Measurements from ENCODE around the gene CXCL16.

The CXCL16 gene

GRCh38 chr17:4720787-4721186 lies 18.9 kb downstream of the CXCL16 start:
- Histone ChIP-seq H2AFZ (ENCODE audit: low read depth, low read length, severe bottlenecking) (no peak overlapping the region), H3K27ac (ENCODE audit: low read depth, low read length) (no peak overlapping the region), H3K36me3 (ENCODE audit: low read length) (no peaks in the 10 kb centered on the region), H3K4me2 (ENCODE audit: low read depth, low read length, poor library complexity, severe bottlenecking) (no peak overlapping the region), H3F3A (ENCODE audit: insufficient read depth) (no peaks in the 10 kb centered on the region), H3K4me3 (ENCODE audit: insufficient read depth, low read length, poor library complexity, severe bottlenecking) (no peak overlapping the region), H3K79me2 (ENCODE audit: insufficient read depth, low read length) (no peaks in the 10 kb centered on the region), H3K27me3 (ENCODE audit: low read length) (no peaks in the 10 kb centered on the region), H3K9me3 (ENCODE audit: insufficient read depth, low read length) (no peaks in the 10 kb centered on the region), H4K20me1 (ENCODE audit: low read depth, low read length) (no peaks in the 10 kb centered on the region), H3K9me2 (replicated peaks; ENCODE audit: insufficient read depth, low read length) (no peaks in the 10 kb centered on the region), H3K9ac (ENCODE audit: low read length) (no peak overlapping the region)
- TF ChIP-seq CTCF (IDR thresholded peaks at IDR 0.05; ENCODE audit: insufficient read depth, low read length, poor library complexity, severe bottlenecking) (no peak), EZH2phosphoT487 (conservative IDR thresholded peaks at IDR 0.05; ENCODE audit: low read length) (no peak)

GRCh38 chr17:4719684-4720221 lies 20.0 kb downstream of the CXCL16 start:
- H4K20me1 ChIP-seq (ENCODE audit: low read depth, low read length), result no peaks in the 10 kb centered on the region
- H3K4me3 ChIP-seq (ENCODE audit: insufficient read depth, low read length, poor library complexity, severe bottlenecking), result no peak overlapping the region
- no peak overlapping the region for H3K27ac ChIP-seq (ENCODE audit: low read depth, low read length)

GRCh38 chr17:4719146-4719545 lies 20.6 kb downstream of the CXCL16 start:
- Histone ChIP-seq H2AFZ (ENCODE audit: low read depth, low read length, severe bottlenecking) (no peak overlapping the region), H3K27ac (ENCODE audit: low read depth, low read length) (no peak overlapping the region), H3F3A (ENCODE audit: insufficient read depth) (no peaks in the 10 kb centered on the region), H3K4me2 (ENCODE audit: low read depth, low read length, poor library complexity, severe bottlenecking) (no peak overlapping the region), H3K9ac (ENCODE audit: low read length) (no peak overlapping the region), H3K9me3 (ENCODE audit: insufficient read depth, low read length) (no peaks in the 10 kb centered on the region), H3K36me3 (ENCODE audit: low read length) (no peaks in the 10 kb centered on the region), H3K79me2 (ENCODE audit: insufficient read depth, low read length) (no peaks in the 10 kb centered on the region), H3K27me3 (ENCODE audit: low read length) (no peaks in the 10 kb centered on the region), H3K4me3 (ENCODE audit: insufficient read depth, low read length, poor library complexity, severe bottlenecking) (no peak overlapping the region), H3K9me2 (replicated peaks; ENCODE audit: insufficient read depth, low read length) (no peaks in the 10 kb centered on the region), H4K20me1 (ENCODE audit: low read depth, low read length) (no peaks in the 10 kb centered on the region)
- no peak for TF ChIP-seq CTCF (IDR thresholded peaks at IDR 0.05; ENCODE audit: insufficient read depth, low read length, poor library complexity, severe bottlenecking)
- TF ChIP-seq EZH2phosphoT487 (conservative IDR thresholded peaks at IDR 0.05; ENCODE audit: low read length), result no peak

More at GRCh38 chr17:4719684-4720221, 20.0 kb downstream of the CXCL16 start:
- Histone ChIP-seq H3K79me2 (ENCODE audit: insufficient read depth, low read length) (no peaks in the 10 kb centered on the region), H3K27me3 (ENCODE audit: low read length) (no peaks in the 10 kb centered on the region), H3F3A (ENCODE audit: insufficient read depth) (no peaks in the 10 kb centered on the region), H3K4me2 (ENCODE audit: low read depth, low read length, poor library complexity, severe bottlenecking) (no peak overlapping the region), H3K9me3 (ENCODE audit: insufficient read depth, low read length) (no peaks in the 10 kb centered on the region), H3K9me2 (replicated peaks; ENCODE audit: insufficient read depth, low read length) (no peaks in the 10 kb centered on the region), H3K9ac (ENCODE audit: low read length) (no peak overlapping the region), H3K36me3 (ENCODE audit: low read length) (no peaks in the 10 kb centered on the region), H2AFZ (ENCODE audit: low read depth, low read length, severe bottlenecking) (no peak overlapping the region)
- TF ChIP-seq EZH2phosphoT487 (conservative IDR thresholded peaks at IDR 0.05; ENCODE audit: low read length), result no peak
- TF ChIP-seq CTCF (IDR thresholded peaks at IDR 0.05; ENCODE audit: insufficient read depth, low read length, poor library complexity, severe bottlenecking), result no peak
